WERI-Rb-1 (cell line): Measurements from ENCODE around the gene TMEM19.
"Not testable (repeated sequence)": the region's sequence is repeated elsewhere in the genome, so short reads cannot be mapped to it uniquely, and the experiment has no call there.

Experiments
- DNase-seq: peaks from one replicate; pipeline ENCODE4 v3.0.0-alpha.2; 2020
- H3K27ac ChIP-seq: fragments of 250-450 bp; sonication (Bioruptor Pico); 2 replicates; pipeline ENCODE4 v1.5.1; 2020; ENCODE audit warnings: mild to moderate bottlenecking, moderate library complexity
- H3K27me3 ChIP-seq: fragments of 250-450 bp; sonication (Bioruptor Pico); 2 replicates; pipeline ENCODE4 v1.5.1; 2021; ENCODE audit warnings: mild to moderate bottlenecking, low read depth, moderate library complexity; ENCODE audit not compliant: insufficient read depth, severe bottlenecking
- H3K36me3 ChIP-seq: fragments of 250-450 bp; sonication (Bioruptor Pico); 2 replicates; pipeline ENCODE4 v1.5.1; 2020; ENCODE audit warnings: mild to moderate bottlenecking, moderate library complexity
- H3K4me3 ChIP-seq: 2 replicates; pipeline ENCODE4 v1.5.1; 2011; ENCODE audit warnings: low read depth, mild to moderate bottlenecking, control low read depth, low read length
- H3K9me3 ChIP-seq: fragments of 250-450 bp; sonication (Bioruptor Pico); 2 replicates; pipeline ENCODE4 v1.5.1; 2021; ENCODE audit warnings: mild to moderate bottlenecking, moderate library complexity; ENCODE audit not compliant: severe bottlenecking
- TF ChIP-seq, protein P1 (sequence below): IDR thresholded peaks from 2 replicates; pipeline ENCODE4 v1.5.1; 2011; ENCODE audit warnings: low read depth, mild to moderate bottlenecking, control low read depth, inconsistent platforms, low read length

The TMEM19 gene

DNA sequence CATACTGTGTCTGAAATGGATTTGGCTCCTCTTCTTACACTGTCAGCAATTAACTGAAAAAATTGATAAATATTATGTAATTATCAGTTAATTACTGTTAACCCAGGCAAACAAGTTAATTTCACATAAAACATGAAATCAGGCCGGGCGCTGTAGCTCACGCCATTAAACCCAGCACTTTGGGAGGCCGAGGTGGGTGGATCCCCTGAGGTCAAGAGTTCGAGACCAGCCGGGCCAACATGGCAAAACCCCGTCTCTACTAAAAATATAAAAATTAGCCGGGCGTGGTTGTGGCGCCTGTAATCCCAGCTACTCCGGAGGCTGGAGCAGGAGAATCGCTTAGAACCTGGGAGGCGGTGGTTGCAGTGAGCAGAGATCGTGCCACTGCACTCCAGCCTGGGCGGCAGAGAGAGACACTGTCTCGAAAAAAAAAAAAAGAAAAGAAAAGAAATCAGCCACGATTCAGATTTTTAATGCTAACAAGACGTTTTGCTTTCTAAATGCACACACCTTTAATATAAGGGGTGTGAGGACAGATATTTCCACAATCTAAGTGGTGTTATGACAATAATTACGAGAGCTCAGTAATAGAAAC lies 473 bp upstream of the TMEM19 start:
- Histone ChIP-seq H3K4me3 (peak overlapping the region; percentile 84), H3K36me3 (no peaks in the 10 kb centered on the region; the same call in 1 of the 2 replicates), H3K27ac (peak overlapping the region; percentile 97), H3K27me3 (no peaks in the 10 kb centered on the region), H3K9me3 (no peaks in the 10 kb centered on the region)
- DNase-seq, result peak; percentile 24
- TF ChIP-seq, protein P1, sequence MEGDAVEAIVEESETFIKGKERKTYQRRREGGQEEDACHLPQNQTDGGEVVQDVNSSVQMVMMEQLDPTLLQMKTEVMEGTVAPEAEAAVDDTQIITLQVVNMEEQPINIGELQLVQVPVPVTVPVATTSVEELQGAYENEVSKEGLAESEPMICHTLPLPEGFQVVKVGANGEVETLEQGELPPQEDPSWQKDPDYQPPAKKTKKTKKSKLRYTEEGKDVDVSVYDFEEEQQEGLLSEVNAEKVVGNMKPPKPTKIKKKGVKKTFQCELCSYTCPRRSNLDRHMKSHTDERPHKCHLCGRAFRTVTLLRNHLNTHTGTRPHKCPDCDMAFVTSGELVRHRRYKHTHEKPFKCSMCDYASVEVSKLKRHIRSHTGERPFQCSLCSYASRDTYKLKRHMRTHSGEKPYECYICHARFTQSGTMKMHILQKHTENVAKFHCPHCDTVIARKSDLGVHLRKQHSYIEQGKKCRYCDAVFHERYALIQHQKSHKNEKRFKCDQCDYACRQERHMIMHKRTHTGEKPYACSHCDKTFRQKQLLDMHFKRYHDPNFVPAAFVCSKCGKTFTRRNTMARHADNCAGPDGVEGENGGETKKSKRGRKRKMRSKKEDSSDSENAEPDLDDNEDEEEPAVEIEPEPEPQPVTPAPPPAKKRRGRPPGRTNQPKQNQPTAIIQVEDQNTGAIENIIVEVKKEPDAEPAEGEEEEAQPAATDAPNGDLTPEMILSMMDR, result no peak

DNA sequence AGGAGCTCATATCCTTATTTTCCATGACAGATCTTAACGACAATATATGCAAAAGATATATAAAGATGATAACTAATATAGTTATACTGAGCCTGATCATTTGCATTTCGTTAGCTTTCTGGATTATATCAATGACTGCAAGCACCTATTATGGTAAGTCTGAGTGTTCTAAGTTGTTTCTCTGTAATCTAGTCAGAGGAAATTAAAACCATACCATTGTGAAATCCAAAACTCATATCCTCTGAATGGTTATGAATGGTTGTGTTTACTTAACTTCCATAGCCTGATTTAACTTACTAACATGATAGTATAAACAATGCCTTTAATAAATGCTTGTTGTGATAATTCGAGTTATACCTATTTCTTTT lies 760 bp downstream of the TMEM19 start:
- H3K4me3 ChIP-seq, result peak overlapping the region; percentile 84
- TF ChIP-seq, protein P1, result no peak
- H3K27ac ChIP-seq, result peak overlapping the region; percentile 97
- no peaks in the 10 kb centered on the region for H3K9me3 ChIP-seq
- no peak for DNase-seq
- H3K36me3 ChIP-seq, result no peaks in the 10 kb centered on the region; the same call in none of the 2 replicates
- no peaks in the 10 kb centered on the region for H3K27me3 ChIP-seq

GRCh38 chr12:71687172-71687571 lies 1.3 kb downstream of the TMEM19 start:
- not testable (repeated sequence) for H3K36me3 ChIP-seq, H3K9me3 ChIP-seq, H3K27me3 ChIP-seq, H3K27ac ChIP-seq, DNase-seq
- peak overlapping the region; percentile 84 for H3K4me3 ChIP-seq

- H3K36me3 ChIP-seq, result no peaks in the 10 kb centered on the region; the same call in none of the 2 replicates
- no peaks in the 10 kb centered on the region for H3K27me3 ChIP-seq
- no peak overlapping the region for H3K4me3 ChIP-seq
- no peak for DNase-seq
- no peak overlapping the region for H3K27ac ChIP-seq
- TF ChIP-seq, protein P1, result no peak
- no peaks in the 10 kb centered on the region for H3K9me3 ChIP-seq
Measured at GRCh38 chr12:71688961-71689570, 3.2 kb downstream of the TMEM19 start.

GRCh38 chr12:71691504-71692129 lies 5.7 kb downstream of the TMEM19 start:
- 0 out of 2 replicates have a peak overlapping the region, but pooled peaks have one; percentile 35 for H3K27ac ChIP-seq
- no peaks in the 10 kb centered on the region for H3K27me3 ChIP-seq
- TF ChIP-seq, protein P1, result no peak
- peaks cover 4% of the 10 kb centered on the region for H3K36me3 ChIP-seq
- H3K4me3 ChIP-seq, result peak overlapping the region; percentile 23; the same call in 1 of the 2 replicates
- no peaks in the 10 kb centered on the region for H3K9me3 ChIP-seq
- DNase-seq, result peak; percentile 22

DNA sequence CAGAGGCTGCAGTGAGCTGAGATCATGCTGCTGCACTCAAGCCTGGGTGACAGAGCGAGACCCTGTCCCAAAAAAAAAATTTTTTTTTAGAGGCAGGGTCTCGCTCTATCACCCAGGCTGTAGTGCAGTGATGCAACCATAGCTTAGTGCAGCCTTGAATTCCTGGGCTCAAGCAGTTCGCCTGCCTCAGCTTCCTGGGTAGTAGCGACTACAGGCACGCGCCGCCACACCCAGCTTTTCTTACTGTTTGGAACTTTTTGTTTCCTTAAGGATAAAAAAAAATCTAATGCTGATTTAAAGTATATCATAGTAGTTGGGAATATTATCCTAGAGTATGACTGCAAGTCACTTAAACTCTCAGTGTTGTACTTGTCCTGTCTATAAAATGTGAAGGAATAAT lies 7.2 kb downstream of the TMEM19 start:
- Histone ChIP-seq H3K9me3 (no peaks in the 10 kb centered on the region), H3K27me3 (no peaks in the 10 kb centered on the region), H3K27ac (peak overlapping the region; percentile 49), H3K4me3 (no peak overlapping the region), H3K36me3 (peaks cover 19% of the 10 kb centered on the region)
- DNase-seq, result no peak
- TF ChIP-seq, protein P1, result no peak

GRCh38 chr12:71693651-71694050 lies 7.8 kb downstream of the TMEM19 start:
- Histone ChIP-seq H3K27ac (peak overlapping the region; percentile 49), H3K36me3 (peaks cover 25% of the 10 kb centered on the region)
- not testable (repeated sequence) for H3K27me3 ChIP-seq, H3K4me3 ChIP-seq, H3K9me3 ChIP-seq, DNase-seq
